Endothelial cell of umbilical vein (primary cell): ENCODE results near the gene SPRED2. TPM values are rescaled to one million over a fixed set of nuclear protein-coding genes. Genes with fewer than 3 reads are reported as not detected.

Experiments used
- BruUV-seq: library from RNA; stranded (reverse); fragments of 400-500 nt; replicated peaks from 2 replicates; lab custom pipeline; 2021; lab: Mats Ljungman, UMichigan
- CTCF ChIA-PET: fragments of 300-600, 350-600 bp; sonication (Branson Sonifier 250); formaldehyde crosslinking; loops from one replicate; lab custom pipeline; 2021; ENCODE audit warnings: antibody characterized with exemption, inconsistent platforms; lab: Charles Lee
- POLR2A ChIA-PET: fragments of 300-600, 350-600 bp; sonication (Branson Sonifier 250); formaldehyde crosslinking; loops from one replicate; lab custom pipeline; 2021; ENCODE audit warnings: antibody characterized with exemption, inconsistent platforms; lab: Charles Lee
- DNase-seq: peaks from one replicate; pipeline ENCODE4 v3.0.0-alpha.2; 2011; ENCODE audit warnings: low read depth, low spot score
- FAIRE-seq: peaks from 2 replicates; lab custom pipeline; 2011; peaks lifted over from hg19 to GRCh38; lab: Jason Lieb, UNC
- H2AFZ ChIP-seq: 2 replicates; pipeline ENCODE4 v1.6.0; 2012; ENCODE audit warnings: low read depth, low read length, control low read depth, inconsistent platforms
- H3K27ac ChIP-seq: 2 replicates; pipeline ENCODE4 v1.5.1; 2011; ENCODE audit warnings: low read depth, mild to moderate bottlenecking, control low read depth, low read length, moderate library complexity; ENCODE audit not compliant: insufficient read depth
- H3K27me3 ChIP-seq, 2 experiments: 2 replicates each; pipeline versions ENCODE4 v1.6.0 to v1.6.1; 2011; ENCODE audit warnings: low read length in 2 of 2, mixed read lengths in 1 of 2; ENCODE audit not compliant: control insufficient read depth in 2 of 2, insufficient read depth in 2 of 2
- H3K36me3 ChIP-seq, 2 experiments: 2 replicates in 1 of 2; 3 replicates in 1 of 2; pipeline ENCODE4 v1.5.1; 2011; ENCODE audit warnings: low read length in 2 of 2, mild to moderate bottlenecking in 1 of 2, moderate library complexity in 1 of 2; ENCODE audit not compliant: control insufficient read depth in 2 of 2, insufficient read depth in 2 of 2; ENCODE audit errors: extremely low read depth in 1 of 2
- H3K4me1 ChIP-seq: 3 replicates; pipeline ENCODE4 v1.5.1; 2011; ENCODE audit warnings: mild to moderate bottlenecking, low read length; ENCODE audit not compliant: control insufficient read depth, insufficient read depth; ENCODE audit errors: extremely low read depth
- H3K4me2 ChIP-seq: 2 replicates; pipeline ENCODE4 v1.6.1; 2011; ENCODE audit warnings: low read length, control low read depth, mixed read lengths; ENCODE audit not compliant: insufficient read depth
- H3K4me3 ChIP-seq, 3 experiments: fragments of 200-600 bp in 1 of 3; sonication (generic), shearing (Covaris generic) in 1 of 3; replicated peaks in 1 of 3; 2 replicates each; pipeline ENCODE4 v1.5.1; 2011 to 2016; ENCODE audit warnings: control low read depth in 3 of 3, low read length in 3 of 3, mild to moderate bottlenecking in 2 of 3, inconsistent platforms in 1 of 3, low read depth in 1 of 3, moderate library complexity in 1 of 3; ENCODE audit not compliant: insufficient read depth in 1 of 3
- H3K79me2 ChIP-seq: 2 replicates; pipeline ENCODE4 v1.6.0; 2012; ENCODE audit warnings: low read length, inconsistent platforms; ENCODE audit not compliant: control insufficient read depth, insufficient read depth
- H3K9ac ChIP-seq: replicated peaks from 2 replicates; pipeline ENCODE3; 2011; ENCODE audit warnings: low read length, control low read depth; ENCODE audit not compliant: insufficient read depth; ENCODE audit errors: extremely low read depth
- H3K9me1 ChIP-seq: replicated peaks from 3 replicates; pipeline ENCODE4 v1.6.0; 2011; ENCODE audit warnings: mild to moderate bottlenecking, low read length; ENCODE audit not compliant: control insufficient read depth, insufficient read depth; ENCODE audit errors: extremely low read depth
- H3K9me3 ChIP-seq: replicated peaks from 2 replicates; pipeline ENCODE4 v1.5.1; 2012; ENCODE audit warnings: low read length, inconsistent platforms; ENCODE audit not compliant: control insufficient read depth, insufficient read depth
- H4K20me1 ChIP-seq: replicated peaks from 2 replicates; pipeline ENCODE3; 2011; ENCODE audit warnings: mild to moderate bottlenecking, low read length; ENCODE audit not compliant: control insufficient read depth, insufficient read depth; ENCODE audit errors: extremely low read depth
- EZH2 ChIP-seq: IDR thresholded peaks from 2 replicates; pipeline ENCODE4 v1.6.1; 2012; ENCODE audit warnings: borderline replicate concordance, low read depth, mild to moderate bottlenecking, moderate library complexity, low read length, inconsistent platforms; ENCODE audit not compliant: severe bottlenecking
- FOS ChIP-seq: IDR thresholded peaks from 2 replicates; pipeline ENCODE4 v1.6.1; 2011; ENCODE audit warnings: mild to moderate bottlenecking, low read length, moderate library complexity, borderline replicate concordance; ENCODE audit not compliant: insufficient read depth
- GATA2 ChIP-seq: IDR thresholded peaks from 2 replicates; pipeline ENCODE4 v1.7.0; 2011; ENCODE audit warnings: low read depth, mild to moderate bottlenecking, moderate library complexity, mixed read lengths, low read length; ENCODE audit not compliant: insufficient read length, insufficient read depth
- JUN ChIP-seq: IDR thresholded peaks from 2 replicates; pipeline ENCODE4 v1.6.1; 2011; ENCODE audit warnings: borderline replicate concordance, low read depth; ENCODE audit not compliant: insufficient read length, insufficient read depth
- MYC ChIP-seq: IDR thresholded peaks from one replicate; pipeline ENCODE4 v1.6.1; 2011; ENCODE audit warnings: mild to moderate bottlenecking, low read depth, low read length
- POLR2A ChIP-seq: IDR thresholded peaks from 2 replicates; pipeline ENCODE4 v1.6.1; 2012; ENCODE audit warnings: low read depth, mild to moderate bottlenecking, control low read depth, low read length
- POLR2AphosphoS5 ChIP-seq: IDR thresholded peaks from 2 replicates; pipeline ENCODE4 v1.6.1; 2012; ENCODE audit warnings: low read depth, mild to moderate bottlenecking, control low read depth, low read length, moderate library complexity; ENCODE audit not compliant: insufficient read depth
- dilution Hi-C: fragments of 300-500 bp; cut with MboI; formaldehyde crosslinking; loops from one replicate; pipeline ENCODE4 v1.15.0; 2019; ENCODE audit warnings: low sequenced_read_pairs; ENCODE audit not compliant: extremely low pct_ligation_motif_present
- intact Hi-C: fragments of 100-400 bp; cut with micrococcal nuclease; formaldehyde crosslinking; loops from one replicate; pipeline ENCODE4 v1.10.0; 2022
- polyA plus RNA-seq, 4 experiments: library from polyadenylated mRNA; depleted of rRNA in 3 of 4; stranded (reverse) in 3 of 4; unstranded in 1 of 4; fragments of >200 nt; gene quantifications; 2 replicates each; pipeline versions ENCODE4 v1.2.1 to v1.2.3, GENCODE V29; 2011 to 2012; ENCODE audit warnings: missing spikeins in 1 of 4
- total RNA-seq: library from RNA; stranded (reverse); gene quantifications from 2 replicates; pipeline ENCODE4 v1.2.3, GENCODE V29; 2021
- TF ChIP-seq, protein P1 (sequence below): IDR thresholded peaks from 2 replicates; pipeline ENCODE4 v1.6.1; 2011; ENCODE audit not compliant: insufficient read depth, insufficient read length
- TF ChIP-seq, protein P2 (sequence below), 2 donors: IDR thresholded peaks; 1 replicate in 1 of 2; 2 replicates in 1 of 2; pipeline ENCODE4 v1.5.1; 2011; ENCODE audit warnings: low read length in 2 of 2, mild to moderate bottlenecking in 2 of 2, moderate library complexity in 2 of 2, control low read depth in 1 of 2, inconsistent platforms in 1 of 2, low read depth in 1 of 2; ENCODE audit not compliant: insufficient read depth in 1 of 2; ENCODE audit errors: extremely low read depth in 1 of 2

Gene SPRED2
- total and polyA plus RNA-seq, 2 donors (not counting 3 experiments of a cell fraction or from before 2014, with no cell fraction given) = 3.6 to 9.6 TPM

DNA sequence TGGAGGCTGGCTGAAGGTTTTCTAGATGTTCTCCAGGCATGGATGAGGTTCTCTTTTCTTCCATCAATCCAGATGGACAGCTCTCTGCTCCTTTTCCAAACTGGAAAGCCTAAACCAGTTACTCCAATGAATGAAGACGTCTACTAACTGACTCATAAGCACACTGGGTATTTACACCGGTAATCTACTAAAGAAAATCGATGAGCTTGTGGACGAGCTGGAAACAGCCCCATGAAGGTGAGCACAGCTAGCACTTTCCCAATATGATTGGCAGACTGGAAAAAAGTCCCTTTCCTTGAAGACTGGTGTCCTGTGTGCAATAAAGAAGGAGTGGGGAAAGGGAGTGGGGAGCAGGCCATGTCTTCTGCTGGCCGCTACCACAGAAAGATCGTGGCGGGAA, 120.8 kb downstream of the SPRED2 start:
- Histone ChIP-seq H4K20me1 (no peaks in the 10 kb centered on the region), H3K9ac (no peak overlapping the region), H3K9me3 (no peaks in the 10 kb centered on the region), H3K27ac (no peak overlapping the region), H3K9me1 (no peaks in the 10 kb centered on the region), H3K27me3 (no peaks in the 10 kb centered on the region), H3K4me3 (no peak overlapping the region), H3K79me2 (no peaks in the 10 kb centered on the region), H3K4me1 (peaks cover 8% of the 10 kb centered on the region), H3K4me2 (no peak overlapping the region), H2AFZ (no peak overlapping the region), H3K36me3 (no peaks in the 10 kb centered on the region)
- no peak for DNase-seq
- dilution Hi-C loops = no loop called here
- CTCF ChIA-PET = interaction anchor here (1.2 to 1.3 kb wide), 2 partner anchors 8 to 28 kb away, joined by 3 to 4 read pairs; no protein-coding TSS in a partner anchor
- POLR2A ChIA-PET = no interaction called here
- TF ChIP-seq, protein P1, sequence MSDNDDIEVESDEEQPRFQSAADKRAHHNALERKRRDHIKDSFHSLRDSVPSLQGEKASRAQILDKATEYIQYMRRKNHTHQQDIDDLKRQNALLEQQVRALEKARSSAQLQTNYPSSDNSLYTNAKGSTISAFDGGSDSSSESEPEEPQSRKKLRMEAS = no peak
- TF ChIP-seq MYC (no peak), GATA2 (no peak), POLR2AphosphoS5 (no peak), POLR2A (no peak), EZH2 (no peak), JUN (no peak), FOS (no peak)
- TF ChIP-seq, protein P2, sequence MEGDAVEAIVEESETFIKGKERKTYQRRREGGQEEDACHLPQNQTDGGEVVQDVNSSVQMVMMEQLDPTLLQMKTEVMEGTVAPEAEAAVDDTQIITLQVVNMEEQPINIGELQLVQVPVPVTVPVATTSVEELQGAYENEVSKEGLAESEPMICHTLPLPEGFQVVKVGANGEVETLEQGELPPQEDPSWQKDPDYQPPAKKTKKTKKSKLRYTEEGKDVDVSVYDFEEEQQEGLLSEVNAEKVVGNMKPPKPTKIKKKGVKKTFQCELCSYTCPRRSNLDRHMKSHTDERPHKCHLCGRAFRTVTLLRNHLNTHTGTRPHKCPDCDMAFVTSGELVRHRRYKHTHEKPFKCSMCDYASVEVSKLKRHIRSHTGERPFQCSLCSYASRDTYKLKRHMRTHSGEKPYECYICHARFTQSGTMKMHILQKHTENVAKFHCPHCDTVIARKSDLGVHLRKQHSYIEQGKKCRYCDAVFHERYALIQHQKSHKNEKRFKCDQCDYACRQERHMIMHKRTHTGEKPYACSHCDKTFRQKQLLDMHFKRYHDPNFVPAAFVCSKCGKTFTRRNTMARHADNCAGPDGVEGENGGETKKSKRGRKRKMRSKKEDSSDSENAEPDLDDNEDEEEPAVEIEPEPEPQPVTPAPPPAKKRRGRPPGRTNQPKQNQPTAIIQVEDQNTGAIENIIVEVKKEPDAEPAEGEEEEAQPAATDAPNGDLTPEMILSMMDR (IDR thresholded peaks at IDR 0.05; ENCODE audit: extremely low read depth in 1 of 2, insufficient read depth in 1 of 2, low read depth in 1 of 2, low read length in 2 of 2) = no peak
- no TSS peak for BruUV-seq
- intact Hi-C loops = loop anchor here (5.0 kb wide), 1 partner anchor 41 kb away; no protein-coding TSS in a partner anchor
- no peak for FAIRE-seq
